Gastrocnemius medialis (tissue), 4 donors: ENCODE measurements around the gene OR2L5.

Experiments used
- POLR2A ChIP-seq, 2 donors: fragments of 450-650 bp; IDR thresholded peaks; one replicate each; pipeline ENCODE4 v1.6.1; 2017; ENCODE audit warnings: antibody characterized with exemption in 2 of 2, mild to moderate bottlenecking in 2 of 2, moderate library complexity in 2 of 2
- TF ChIP-seq, protein P1 (sequence below), 5 experiments: fragments of 450-650 bp in 3 of 5; fragments of 200-600 bp in 2 of 5; sonication (generic) in 2 of 5; IDR thresholded peaks in 4 of 5; conservative IDR thresholded peaks in 1 of 5; 1 replicate in 4 of 5; 2 replicates in 1 of 5; pipeline ENCODE4 v1.5.1; 2016 to 2019; ENCODE audit warnings: antibody characterized with exemption in 5 of 5, mild to moderate bottlenecking in 3 of 5, moderate library complexity in 3 of 5

DNA sequence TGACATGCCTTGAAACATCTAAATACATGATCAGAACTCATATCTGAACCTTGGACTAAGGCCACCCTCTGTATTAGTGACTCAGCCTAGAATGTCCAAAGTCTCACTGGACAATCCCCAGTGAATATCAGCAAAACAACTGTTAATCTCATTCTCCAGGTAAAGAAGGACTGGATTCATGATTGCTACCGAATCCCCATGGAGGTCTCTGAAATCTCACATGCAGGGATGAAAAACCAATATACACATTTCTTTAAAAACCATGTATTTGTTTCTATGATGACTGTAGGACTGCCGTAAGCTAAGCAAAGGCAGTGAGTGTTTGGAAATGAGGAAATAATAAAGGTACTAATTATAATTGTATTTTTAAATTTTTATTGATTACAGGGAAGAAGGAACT is 33.1 kb downstream of the OR2L5 start, which contains the start of gene OR2L3:
- TF ChIP-seq, protein P1, sequence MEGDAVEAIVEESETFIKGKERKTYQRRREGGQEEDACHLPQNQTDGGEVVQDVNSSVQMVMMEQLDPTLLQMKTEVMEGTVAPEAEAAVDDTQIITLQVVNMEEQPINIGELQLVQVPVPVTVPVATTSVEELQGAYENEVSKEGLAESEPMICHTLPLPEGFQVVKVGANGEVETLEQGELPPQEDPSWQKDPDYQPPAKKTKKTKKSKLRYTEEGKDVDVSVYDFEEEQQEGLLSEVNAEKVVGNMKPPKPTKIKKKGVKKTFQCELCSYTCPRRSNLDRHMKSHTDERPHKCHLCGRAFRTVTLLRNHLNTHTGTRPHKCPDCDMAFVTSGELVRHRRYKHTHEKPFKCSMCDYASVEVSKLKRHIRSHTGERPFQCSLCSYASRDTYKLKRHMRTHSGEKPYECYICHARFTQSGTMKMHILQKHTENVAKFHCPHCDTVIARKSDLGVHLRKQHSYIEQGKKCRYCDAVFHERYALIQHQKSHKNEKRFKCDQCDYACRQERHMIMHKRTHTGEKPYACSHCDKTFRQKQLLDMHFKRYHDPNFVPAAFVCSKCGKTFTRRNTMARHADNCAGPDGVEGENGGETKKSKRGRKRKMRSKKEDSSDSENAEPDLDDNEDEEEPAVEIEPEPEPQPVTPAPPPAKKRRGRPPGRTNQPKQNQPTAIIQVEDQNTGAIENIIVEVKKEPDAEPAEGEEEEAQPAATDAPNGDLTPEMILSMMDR (IDR thresholded peaks at IDR 0.05 in 4 of 5, conservative IDR thresholded peaks at IDR 0.05 in 1 of 5) = no peak
- no peak for TF ChIP-seq POLR2A (IDR thresholded peaks at IDR 0.05)
